CD14-positive monocyte (primary cell): ENCODE measurements around the gene TSPAN7. TPM values are rescaled to one million over a fixed set of nuclear protein-coding genes. Genes with fewer than 3 reads are reported as not detected.

ENCODE experiments used
- DNase-seq, 3 donors: peaks; one replicate each; pipeline ENCODE4 v3.0.0-alpha.2; 2011 to 2022
- H2AFZ ChIP-seq: 2 replicates; pipeline ENCODE4 v1.6.0; 2012; ENCODE audit warnings: mild to moderate bottlenecking, low read depth, low read length, inconsistent platforms; ENCODE audit not compliant: insufficient read depth, poor library complexity, severe bottlenecking
- H3K27ac ChIP-seq, 2 donors: 1 replicate in 1 of 2; 2 replicates in 1 of 2; pipeline ENCODE4 v1.5.1; 2012 to 2013; ENCODE audit warnings: low read length in 2 of 2, control low read depth in 1 of 2, inconsistent platforms in 1 of 2, low read depth in 1 of 2, mild to moderate bottlenecking in 1 of 2
- H3K27me3 ChIP-seq, 2 donors: one replicate each; pipeline versions ENCODE4 v1.6.0 to v1.6.1; 2011 to 2013; ENCODE audit warnings: low read length in 2 of 2; ENCODE audit not compliant: control insufficient read depth in 2 of 2, insufficient read depth in 2 of 2
- H3K36me3 ChIP-seq, 2 donors: replicated peaks in 1 of 2; 1 replicate in 1 of 2; 2 replicates in 1 of 2; pipeline versions ENCODE4 v1.5.1 to v1.6.1; 2012 to 2013; ENCODE audit warnings: low read length in 2 of 2, control low read depth in 1 of 2, inconsistent platforms in 1 of 2, mild to moderate bottlenecking in 1 of 2; ENCODE audit not compliant: insufficient read depth in 2 of 2, control insufficient read depth in 1 of 2
- H3K4me1 ChIP-seq, 2 donors: 1 replicate in 1 of 2; 2 replicates in 1 of 2; pipeline versions ENCODE4 v1.5.1 to v1.6.1; 2012 to 2013; ENCODE audit warnings: low read length in 2 of 2, control low read depth in 1 of 2, inconsistent platforms in 1 of 2, mild to moderate bottlenecking in 1 of 2, moderate library complexity in 1 of 2; ENCODE audit not compliant: insufficient read depth in 2 of 2, control insufficient read depth in 1 of 2
- H3K4me2 ChIP-seq: replicated peaks from 2 replicates; pipeline ENCODE3; 2012; ENCODE audit warnings: low read length, moderate library complexity, mild to moderate bottlenecking; ENCODE audit not compliant: poor library complexity, severe bottlenecking; ENCODE audit errors: extremely low read depth
- H3K4me3 ChIP-seq, 3 experiments: fragments of 200-600 bp in 1 of 3; sonication (generic) in 1 of 3; replicated peaks in 1 of 3; 1 replicate in 2 of 3; 2 replicates in 1 of 3; pipeline ENCODE4 v1.5.1; 2011 to 2013; ENCODE audit warnings: low read length in 3 of 3, mild to moderate bottlenecking in 3 of 3, control low read depth in 2 of 3, low read depth in 2 of 3, inconsistent platforms in 1 of 3, moderate library complexity in 1 of 3
- H3K79me2 ChIP-seq: 2 replicates; pipeline ENCODE4 v1.6.0; 2012; ENCODE audit warnings: mild to moderate bottlenecking, control low read depth, inconsistent platforms, low read length, moderate library complexity; ENCODE audit not compliant: insufficient read depth
- H3K9ac ChIP-seq: 2 replicates; pipeline ENCODE4 v1.6.0; 2017; ENCODE audit warnings: low read length, mild to moderate bottlenecking; ENCODE audit not compliant: insufficient read depth, poor library complexity, severe bottlenecking
- H3K9me3 ChIP-seq, 2 donors: replicated peaks in 1 of 2; 1 replicate in 1 of 2; 2 replicates in 1 of 2; pipeline versions ENCODE4 v1.5.1 to v1.6.1; 2012 to 2013; ENCODE audit warnings: low read length in 2 of 2, control low read depth in 1 of 2; ENCODE audit not compliant: control insufficient read depth in 1 of 2, insufficient read depth in 1 of 2
- H4K20me1 ChIP-seq: 2 replicates; pipeline ENCODE4 v1.6.0; 2012; ENCODE audit warnings: mild to moderate bottlenecking, low read length, control low read depth, moderate library complexity; ENCODE audit not compliant: insufficient read depth
- H3K27ac Mint-ChIP-seq, 7 donors: one replicate each; pipeline ENCODE4 v1.8.0; 2020; ENCODE audit warnings: mild to moderate bottlenecking in 7 of 7, mixed read lengths in 7 of 7, moderate library complexity in 6 of 7, inconsistent platforms in 2 of 7
- H3K27me3 Mint-ChIP-seq, 3 donors: one replicate each; pipeline ENCODE4 v1.8.0; 2021 to 2022; ENCODE audit warnings: low read depth in 3 of 3, mild to moderate bottlenecking in 3 of 3, mixed read lengths in 3 of 3, moderate library complexity in 3 of 3, inconsistent platforms in 1 of 3
- H3K36me3 Mint-ChIP-seq, 2 donors: one replicate each; pipeline ENCODE4 v1.8.0; 2020; ENCODE audit warnings: mixed read lengths in 2 of 2, inconsistent platforms in 1 of 2, mild to moderate bottlenecking in 1 of 2
- H3K4me1 Mint-ChIP-seq: one replicate; pipeline ENCODE4 v1.8.0; 2020; ENCODE audit warnings: mild to moderate bottlenecking, mixed read lengths
- H3K4me3 Mint-ChIP-seq, 2 donors: one replicate each; pipeline ENCODE4 v1.8.0; 2020; ENCODE audit warnings: mild to moderate bottlenecking in 2 of 2, mixed read lengths in 2 of 2, moderate library complexity in 1 of 2
- H3K9me3 Mint-ChIP-seq, 7 donors: one replicate each; pipeline ENCODE4 v1.8.0; 2020 to 2022; ENCODE audit warnings: mixed read lengths in 7 of 7, mild to moderate bottlenecking in 6 of 7, moderate library complexity in 6 of 7, inconsistent platforms in 2 of 7
- CTCF ChIP-seq: fragments of 200-600 bp; IDR thresholded peaks from one replicate; pipeline ENCODE4 v1.8.0; 2022; ENCODE audit warnings: antibody characterized with exemption, mild to moderate bottlenecking
- WGBS: methylation state at CpG from one replicate; pipeline ENCODE4 v1.1.5; 2013; ENCODE audit warnings: missing lambda C conversion rate; ENCODE audit not compliant: insufficient coverage; 5-methylcytosine and 5-hydroxymethylcytosine counted together
- intact Hi-C, 2 donors: fragments of 100-400 bp; cut with micrococcal nuclease; formaldehyde crosslinking; loops; one replicate each; pipeline versions ENCODE4 v1.15.0 to v1.15.1; 2023
- polyA plus RNA-seq, 3 donors: library from polyadenylated mRNA; depleted of rRNA in 1 of 3; unstranded in 2 of 3; stranded (reverse) in 1 of 3; fragments of 300-500 nt in 2 of 3; fragments of >200 nt in 1 of 3; fragmentation: Illumina TruSeq in 2 of 3; gene quantifications; 1 replicate in 2 of 3; 2 replicates in 1 of 3; pipeline ENCODE4 v1.2.3, GENCODE V29; 2012 to 2021

The TSPAN7 gene
- polyA plus RNA-seq, 3 donors: not detected

- no peaks in the 10 kb centered on the region for H3K9me3 ChIP-seq
- H3K27me3 Mint-ChIP-seq: peaks cover 0 to 1% (median 0%) of the 10 kb centered on the region in 3 donors
- no peaks in the 10 kb centered on the region for H3K79me2 ChIP-seq
- H4K20me1 ChIP-seq: no peaks in the 10 kb centered on the region
- H3K9me3 Mint-ChIP-seq: peaks cover 0 to 2% (median 0%) of the 10 kb centered on the region in 7 donors
- H3K27me3 ChIP-seq: no peaks in the 10 kb centered on the region
- no peak overlapping the region for H3K4me2 ChIP-seq
- no CpG with 5 or more reads among the region's 3 CpGs for WGBS
- no peak overlapping the region for H2AFZ ChIP-seq
- no peaks in the 10 kb centered on the region for H3K36me3 ChIP-seq
- no peak for TF ChIP-seq CTCF
- H3K4me1 Mint-ChIP-seq: no peaks in the 10 kb centered on the region
- H3K27ac ChIP-seq: no peak overlapping the region
- no peaks in the 10 kb centered on the region for H3K4me1 ChIP-seq
- no peak overlapping the region for H3K27ac Mint-ChIP-seq
- H3K36me3 Mint-ChIP-seq: no peaks in the 10 kb centered on the region
- H3K4me3 ChIP-seq: no peak overlapping the region
- no peak overlapping the region for H3K9ac ChIP-seq
- no peak overlapping the region for H3K4me3 Mint-ChIP-seq
- intact Hi-C loops: no loop called here
- DNase-seq: no peak
These were observed 16.4 kb downstream of the TSPAN7 start for GRCh38 chrX:38577738-38578137.

- H3K4me1 ChIP-seq: no peaks in the 10 kb centered on the region
- H3K79me2 ChIP-seq: no peaks in the 10 kb centered on the region
- H3K27me3 ChIP-seq: no peaks in the 10 kb centered on the region
- no peak for TF ChIP-seq CTCF
- no peaks in the 10 kb centered on the region for H3K36me3 ChIP-seq
- DNase-seq: no peak
- Mint-ChIP-seq H3K36me3 (no peaks in the 10 kb centered on the region), H3K9me3 (peaks cover 0 to 2% (median 0%) of the 10 kb centered on the region in 7 donors), H3K4me1 (no peaks in the 10 kb centered on the region), H3K4me3 (no peak overlapping the region), H3K27me3 (peaks cover 0 to 1% (median 0%) of the 10 kb centered on the region in 3 donors), H3K27ac (no peak overlapping the region)
- no peak overlapping the region for H3K4me3 ChIP-seq
- WGBS: no CpG with 5 or more reads among the region's 2 CpGs
- no peak overlapping the region for H3K27ac ChIP-seq
- intact Hi-C loops: no loop called here
- H2AFZ ChIP-seq: no peak overlapping the region
- no peak overlapping the region for H3K4me2 ChIP-seq
- H4K20me1 ChIP-seq: no peaks in the 10 kb centered on the region
- H3K9me3 ChIP-seq: no peaks in the 10 kb centered on the region
- H3K9ac ChIP-seq: no peak overlapping the region
These were observed 16.8 kb downstream of the TSPAN7 start for GRCh38 chrX:38578167-38578566.
